Fibroblast of skin of back (primary cell): ENCODE measurements around the gene CDIPT.

Experiments
- DNase-seq: peaks from one replicate; pipeline ENCODE4 v3.0.0-alpha.2; 2013

CDIPT gene

DNA sequence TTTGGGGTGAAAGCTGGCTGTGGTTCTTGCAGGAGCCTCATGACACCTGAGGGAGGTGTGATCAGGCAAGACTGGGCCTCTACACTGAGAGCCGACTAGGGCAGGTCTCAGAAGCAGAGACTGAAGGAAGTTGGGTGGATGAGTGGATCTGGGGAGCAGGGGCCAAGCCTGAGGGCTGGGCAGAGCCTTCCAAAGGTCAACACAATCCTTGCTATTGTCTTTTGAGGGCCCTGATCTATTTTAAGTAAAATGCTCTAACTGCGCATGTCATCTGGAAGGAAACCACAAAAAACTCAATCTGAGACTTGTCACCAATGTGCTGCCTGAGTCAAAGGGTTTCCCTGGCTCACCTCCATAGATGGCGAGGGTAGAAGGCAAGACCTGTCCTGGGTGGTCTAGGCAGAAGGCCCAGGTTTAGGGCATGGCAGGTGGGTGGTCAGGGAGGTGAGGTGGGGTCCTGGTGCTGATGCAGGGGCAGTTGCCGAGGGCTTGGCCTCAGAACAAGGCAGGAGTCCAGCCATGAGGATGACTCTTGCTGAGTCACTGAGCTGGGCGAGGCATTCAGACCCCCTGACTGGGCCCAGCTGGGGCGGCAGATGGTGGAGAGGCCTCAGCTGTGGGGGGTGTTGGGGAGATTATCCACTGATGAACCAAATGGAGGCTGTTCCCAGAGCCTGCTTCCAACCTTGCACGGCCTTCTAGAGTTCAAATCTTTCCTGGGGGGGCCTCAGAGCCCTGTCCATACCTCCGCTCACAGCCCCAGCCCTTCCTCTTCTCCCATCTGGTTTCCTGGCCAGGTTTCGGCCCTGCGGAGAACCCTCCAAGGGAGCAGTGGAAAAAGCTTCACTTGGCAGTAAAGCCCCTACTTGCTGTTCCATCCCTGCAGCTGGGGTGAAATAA, 37.6 kb downstream of the CDIPT start:
- peak; percentile 87 for DNase-seq

DNA sequence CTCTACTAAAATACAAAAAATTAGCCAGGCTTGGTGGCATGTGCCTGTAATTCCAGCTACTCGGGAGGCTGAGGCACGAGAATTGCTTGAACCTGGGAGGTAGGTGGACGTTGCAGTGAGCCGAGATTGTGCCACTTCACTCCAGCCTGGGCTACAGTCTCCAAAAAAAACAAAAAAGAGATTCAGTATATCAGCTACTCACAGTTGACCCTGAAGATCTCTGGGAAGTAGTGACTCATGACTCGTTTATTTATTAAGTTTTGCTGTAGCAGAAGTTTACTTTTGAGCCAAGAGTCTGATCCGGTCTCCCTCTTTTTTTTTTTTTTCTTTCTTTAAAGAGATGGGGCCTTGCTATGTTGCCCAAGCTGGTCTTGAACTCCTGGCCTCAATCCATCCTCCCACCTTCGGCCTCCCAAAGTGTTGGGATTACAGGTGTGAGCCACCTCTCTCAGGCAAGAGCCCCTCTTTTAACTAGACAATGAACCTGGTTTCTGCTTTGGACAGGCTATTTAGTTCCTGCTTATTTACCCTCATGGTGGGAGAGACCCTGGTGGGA, 38.4 kb downstream of the CDIPT start:
- DNase-seq: peak; percentile 87

DNA sequence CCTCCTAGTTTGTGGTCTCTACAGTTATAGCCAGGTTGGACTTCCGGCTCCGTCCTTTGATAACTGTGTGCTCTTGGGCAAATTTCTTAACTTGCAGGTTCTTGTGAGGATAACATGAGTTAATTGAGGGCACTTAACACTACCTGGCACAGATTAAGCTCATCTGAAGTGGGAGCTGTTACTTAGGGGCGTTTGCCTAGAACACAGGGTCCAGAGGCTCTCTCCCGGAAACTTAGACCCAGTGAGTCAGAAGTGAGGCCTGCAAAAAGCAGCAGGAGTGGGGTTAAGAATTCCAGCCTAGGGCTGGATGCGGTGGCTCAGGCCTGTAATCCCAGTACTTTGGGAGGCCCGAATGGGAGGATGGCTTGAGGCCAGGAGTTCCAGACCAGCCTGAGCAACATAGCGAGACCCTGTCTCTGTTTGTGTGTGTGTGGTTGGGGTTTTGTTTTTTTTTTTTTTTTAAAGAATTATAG, 41.3 kb downstream of the CDIPT start:
- DNase-seq: peak; percentile 88

DNA sequence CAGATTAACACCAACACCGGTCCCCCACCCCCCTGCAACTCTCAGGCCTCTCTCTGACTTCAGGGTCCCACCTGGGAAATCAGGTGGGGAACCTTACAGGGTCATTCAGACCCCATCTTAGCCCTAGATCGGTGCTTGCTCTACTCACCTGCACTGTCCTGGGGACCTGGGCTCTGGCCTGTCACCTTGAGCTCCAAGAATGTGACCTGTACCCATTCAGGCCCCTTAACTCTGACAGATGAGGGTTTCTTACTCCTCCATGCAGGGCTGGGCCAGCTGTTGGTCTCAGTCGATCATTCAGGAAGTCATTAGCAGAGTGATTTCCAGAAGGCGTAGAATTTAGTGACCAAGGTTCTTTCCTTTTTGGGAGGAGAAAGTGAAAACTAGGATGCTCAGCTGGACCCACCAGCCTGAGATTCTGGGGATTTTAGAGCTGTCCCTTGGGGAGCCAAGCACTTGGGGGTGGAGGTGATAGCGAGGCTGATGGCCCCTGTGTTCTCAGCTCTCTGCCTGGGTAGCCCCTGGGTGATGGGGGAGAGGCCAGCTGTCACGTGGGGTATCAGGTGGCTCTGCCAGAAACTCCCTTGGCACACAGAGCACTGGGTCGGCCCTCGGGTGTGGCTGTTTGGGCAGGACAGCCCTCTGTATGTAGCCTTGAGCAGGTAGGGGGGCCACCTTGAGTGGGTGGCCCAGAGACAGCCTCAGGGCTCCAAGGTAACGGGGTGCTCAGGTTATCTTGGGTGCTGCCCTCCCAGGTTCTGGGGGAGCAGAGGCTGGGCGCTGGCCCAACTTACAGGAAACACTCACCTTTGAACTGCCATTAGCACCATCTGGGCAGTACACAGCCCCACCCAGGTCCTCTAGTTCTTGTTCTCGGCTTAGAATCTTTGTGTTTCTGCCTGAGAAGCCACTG, 42.0 kb downstream of the CDIPT start:
- DNase-seq: no peak

DNA sequence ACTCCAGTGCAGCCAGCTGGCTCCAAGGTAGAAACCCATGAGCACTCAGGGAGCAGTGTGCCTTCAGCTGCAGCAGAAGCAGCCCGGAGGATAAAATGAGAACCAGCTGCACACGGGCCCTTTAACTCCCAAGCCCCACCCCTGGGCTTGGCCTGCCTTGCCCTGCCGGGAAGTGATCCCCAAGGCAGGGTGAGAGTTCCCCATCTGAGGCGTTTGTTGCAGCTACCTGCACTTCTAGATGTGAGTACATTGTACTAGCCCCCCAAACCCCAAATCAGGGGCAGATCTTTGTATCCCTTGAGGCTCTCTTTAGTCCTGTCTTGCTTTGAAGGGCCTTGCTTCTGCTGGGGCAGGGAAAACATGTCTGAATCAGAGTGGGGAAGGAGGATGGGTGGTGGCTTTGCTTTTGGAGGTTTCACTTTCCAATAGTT, 42.7 kb downstream of the CDIPT start, which contains the start of gene MVP:
Gene MVP (plus strand): TSS at position 192 of the 431 bp plus-strand sequence. CDS start 10,088 bp downstream, outside the sequence.
- peak; percentile 66 for DNase-seq

DNA sequence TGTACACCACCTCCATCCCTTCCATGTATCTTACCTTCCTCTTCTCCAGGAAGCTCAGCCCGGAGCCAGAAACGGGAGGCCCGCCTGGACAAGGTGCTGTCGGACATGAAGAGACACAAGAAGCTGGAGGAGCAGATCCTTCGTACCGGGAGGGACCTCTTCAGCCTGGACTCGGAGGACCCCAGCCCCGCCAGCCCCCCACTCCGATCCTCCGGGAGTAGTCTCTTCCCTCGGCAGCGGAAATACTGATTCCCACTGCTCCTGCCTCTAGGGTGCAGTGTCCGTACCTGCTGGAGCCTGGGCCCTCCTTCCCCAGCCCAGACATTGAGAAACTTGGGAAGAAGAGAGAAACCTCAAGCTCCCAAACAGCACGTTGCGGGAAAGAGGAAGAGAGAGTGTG, 43.5 kb downstream of the CDIPT start:
- no peak for DNase-seq

DNA sequence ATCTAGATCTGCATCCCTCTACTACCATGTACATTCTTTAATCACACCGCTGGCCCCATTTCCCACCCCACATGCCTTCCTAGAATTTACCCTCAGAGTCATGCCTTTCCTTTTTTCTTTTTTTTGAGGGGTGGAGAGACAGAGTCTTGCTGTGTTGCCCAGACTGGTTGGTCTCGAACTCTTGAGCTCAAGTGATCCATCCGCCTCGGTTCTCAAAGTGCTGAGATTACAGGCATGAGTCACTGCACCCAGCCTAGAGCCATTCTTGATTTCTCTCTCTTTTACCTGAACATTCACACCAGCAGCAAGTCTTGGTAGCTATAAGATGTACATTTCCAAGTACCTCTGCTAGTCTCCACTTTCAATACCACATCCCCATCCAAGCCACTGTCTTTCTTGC, 44.9 kb downstream of the CDIPT start:
- no peak for DNase-seq

DNA sequence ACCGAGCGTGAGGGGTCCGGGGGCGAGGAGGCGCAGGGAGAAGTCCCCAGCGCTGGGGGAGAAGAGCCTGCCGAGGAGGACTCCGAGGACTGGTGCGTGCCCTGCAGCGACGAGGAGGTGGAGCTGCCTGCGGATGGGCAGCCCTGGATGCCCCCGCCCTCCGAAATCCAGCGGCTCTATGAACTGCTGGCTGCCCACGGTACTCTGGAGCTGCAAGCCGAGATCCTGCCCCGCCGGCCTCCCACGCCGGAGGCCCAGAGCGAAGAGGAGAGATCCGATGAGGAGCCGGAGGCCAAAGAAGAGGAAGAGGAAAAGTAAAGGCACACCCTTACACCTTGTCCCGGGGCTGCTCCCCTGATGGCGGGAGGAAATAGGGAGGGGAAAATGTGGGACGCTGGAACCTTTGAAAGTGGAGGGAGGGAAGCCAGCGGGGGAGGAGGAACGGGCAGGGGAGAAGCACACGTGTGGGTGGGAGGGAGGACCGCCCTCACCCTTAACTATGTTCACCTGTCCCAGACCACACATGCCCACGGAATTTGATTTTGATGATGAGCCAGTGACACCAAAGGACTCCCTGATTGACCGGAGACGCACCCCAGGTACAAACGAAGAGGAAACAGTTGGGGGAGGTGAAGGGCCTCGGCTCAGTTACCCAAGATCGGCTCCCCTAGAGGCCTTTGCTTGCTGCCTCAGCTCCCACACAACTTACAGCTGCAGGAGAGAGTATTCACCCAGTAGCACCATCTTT, 46.2 kb downstream of the CDIPT start:
- peak; percentile 67 for DNase-seq

DNA sequence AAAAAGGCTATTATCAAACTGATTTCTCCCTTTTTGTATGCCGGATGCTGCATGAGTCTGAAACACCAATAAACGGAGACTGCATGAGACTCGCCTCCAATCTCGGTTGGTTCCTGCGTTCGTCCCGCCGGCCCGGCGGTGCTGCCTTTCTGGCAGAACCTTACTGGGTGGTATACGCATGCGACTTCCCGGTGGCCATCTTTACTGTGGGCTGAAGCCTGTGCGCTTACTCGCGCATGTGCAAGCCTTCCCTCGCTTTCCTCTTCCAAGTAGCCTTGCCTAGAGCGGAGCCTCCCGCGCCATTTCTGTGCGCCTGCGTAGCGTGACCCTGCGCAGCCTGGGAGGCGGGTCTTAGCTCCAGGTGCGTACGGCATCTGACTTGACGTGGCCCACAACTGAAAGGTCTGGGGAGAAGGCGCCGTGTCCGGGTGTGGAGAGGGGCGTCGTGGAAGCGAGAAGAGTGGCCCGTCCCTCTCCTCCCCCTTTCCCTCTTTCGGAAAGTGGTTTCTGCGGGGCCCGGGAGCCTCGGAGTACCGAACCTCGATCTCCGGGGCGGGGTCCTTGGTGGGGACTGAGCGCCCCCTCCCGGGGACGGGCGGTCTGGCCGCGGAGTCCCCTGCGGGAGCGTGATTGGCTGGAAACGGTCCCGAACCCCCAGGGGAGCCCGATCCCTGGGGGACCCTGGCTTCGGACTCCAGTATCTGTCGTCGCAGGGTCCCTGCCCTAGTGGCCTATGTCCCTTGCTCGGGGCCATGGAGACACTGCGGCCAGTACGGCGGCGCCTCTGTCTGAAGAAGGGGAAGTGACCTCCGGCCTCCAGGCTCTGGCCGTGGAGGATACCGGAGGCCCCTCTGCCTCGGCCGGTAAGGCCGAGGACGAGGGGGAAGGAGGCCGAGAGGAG, 47.0 kb downstream of the CDIPT start, which contains the start of gene PAGR1:
Gene PAGR1 (plus strand): TSS at position 360 of the 901 bp plus-strand sequence. CDS start 374 bp downstream, at position 734.
- peak; percentile 99 for DNase-seq

DNA sequence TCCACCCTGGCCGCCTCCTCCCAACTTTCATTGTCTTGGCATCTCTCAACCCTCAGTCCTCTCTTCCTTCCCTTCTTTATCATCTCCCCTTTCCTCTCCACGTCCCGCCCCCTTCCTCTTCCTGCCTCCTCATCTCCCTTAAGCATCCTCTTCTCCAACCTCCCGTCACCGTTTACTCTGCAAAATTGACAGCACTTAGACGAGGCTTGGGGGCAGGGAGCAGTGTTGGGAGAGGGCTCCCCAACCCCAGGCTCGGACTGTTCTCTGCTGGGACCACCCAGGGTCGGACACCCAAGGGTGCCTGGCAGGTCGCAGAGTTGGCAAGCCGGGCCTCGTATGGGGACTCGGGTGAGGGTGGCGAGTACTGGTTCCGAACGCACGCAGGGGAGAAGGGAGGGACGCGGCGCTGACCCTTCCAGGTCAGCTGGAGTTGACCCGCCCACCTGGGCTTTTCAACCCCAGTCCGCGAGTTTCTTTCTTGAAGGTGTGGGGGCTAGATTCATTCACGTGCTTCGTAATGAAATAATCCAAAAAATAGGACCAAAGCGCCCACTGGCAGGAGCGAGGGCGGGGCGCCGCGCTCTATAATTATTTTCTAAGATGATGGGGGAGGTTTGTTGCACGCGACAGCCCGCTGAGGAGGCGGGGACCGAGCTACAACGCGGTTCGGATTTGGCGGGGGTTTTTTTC, 47.8 kb downstream of the CDIPT start:
- peak; percentile 20 for DNase-seq

DNA sequence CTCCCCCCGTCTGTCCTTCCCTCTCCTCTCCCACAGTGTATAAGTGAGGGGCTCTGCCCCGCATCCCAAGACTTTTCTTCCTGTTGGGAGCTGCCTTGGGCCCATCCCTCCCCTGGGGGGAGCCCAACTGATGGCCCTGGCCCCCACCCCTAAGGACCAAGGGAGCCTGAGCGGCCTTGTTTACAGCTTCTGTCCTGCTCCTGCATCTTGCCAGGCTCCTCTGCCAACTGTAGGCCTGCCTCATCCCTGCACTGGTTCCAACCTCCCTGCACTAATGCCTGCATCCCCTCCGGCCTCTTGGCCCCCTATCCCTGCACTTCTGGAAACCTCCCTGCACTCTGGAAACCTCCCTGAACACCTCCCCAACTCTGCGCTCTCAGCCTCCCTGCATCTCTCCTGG, 48.4 kb downstream of the CDIPT start:
- no peak for DNase-seq

DNA sequence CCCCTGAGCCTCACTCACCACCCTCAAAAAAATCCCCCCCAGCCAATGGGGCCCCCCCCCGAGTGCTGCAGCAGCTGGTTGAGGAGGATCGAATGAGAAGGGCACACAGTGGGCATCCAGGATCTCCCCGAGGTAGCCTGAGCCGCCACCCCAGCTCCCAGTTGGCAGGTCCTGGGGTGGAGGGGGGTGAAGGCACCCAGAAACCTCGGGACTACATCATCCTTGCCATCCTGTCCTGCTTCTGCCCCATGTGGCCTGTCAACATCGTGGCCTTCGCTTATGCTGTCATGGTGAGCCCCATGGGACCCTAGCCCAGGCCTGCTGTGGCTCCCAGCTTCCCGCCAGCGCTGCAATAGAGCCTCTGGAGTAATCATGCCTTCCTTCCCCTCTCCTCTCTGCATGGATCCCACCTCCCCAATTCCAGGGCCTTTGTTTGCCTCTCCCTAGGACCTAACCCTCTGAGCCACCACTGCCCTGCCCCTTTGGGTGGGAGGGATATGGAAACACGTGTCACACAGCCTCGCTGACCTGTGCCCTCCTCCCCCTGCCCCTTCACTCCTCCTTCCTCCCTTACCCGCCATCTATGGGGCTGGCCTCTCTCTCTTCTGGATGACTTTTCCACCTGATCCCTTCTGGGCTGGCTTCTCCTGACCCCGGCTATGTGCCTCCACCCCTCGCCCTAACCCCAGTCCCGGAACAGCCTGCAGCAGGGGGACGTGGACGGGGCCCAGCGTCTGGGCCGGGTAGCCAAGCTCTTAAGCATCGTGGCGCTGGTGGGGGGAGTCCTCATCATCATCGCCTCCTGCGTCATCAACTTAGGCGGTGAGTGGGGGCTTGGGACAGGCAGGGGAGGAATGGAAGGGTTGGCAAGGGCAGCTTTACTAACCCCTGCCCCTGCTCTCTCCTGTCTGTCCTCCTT, 49.1 kb downstream of the CDIPT start:
- DNase-seq: no peak

DNA sequence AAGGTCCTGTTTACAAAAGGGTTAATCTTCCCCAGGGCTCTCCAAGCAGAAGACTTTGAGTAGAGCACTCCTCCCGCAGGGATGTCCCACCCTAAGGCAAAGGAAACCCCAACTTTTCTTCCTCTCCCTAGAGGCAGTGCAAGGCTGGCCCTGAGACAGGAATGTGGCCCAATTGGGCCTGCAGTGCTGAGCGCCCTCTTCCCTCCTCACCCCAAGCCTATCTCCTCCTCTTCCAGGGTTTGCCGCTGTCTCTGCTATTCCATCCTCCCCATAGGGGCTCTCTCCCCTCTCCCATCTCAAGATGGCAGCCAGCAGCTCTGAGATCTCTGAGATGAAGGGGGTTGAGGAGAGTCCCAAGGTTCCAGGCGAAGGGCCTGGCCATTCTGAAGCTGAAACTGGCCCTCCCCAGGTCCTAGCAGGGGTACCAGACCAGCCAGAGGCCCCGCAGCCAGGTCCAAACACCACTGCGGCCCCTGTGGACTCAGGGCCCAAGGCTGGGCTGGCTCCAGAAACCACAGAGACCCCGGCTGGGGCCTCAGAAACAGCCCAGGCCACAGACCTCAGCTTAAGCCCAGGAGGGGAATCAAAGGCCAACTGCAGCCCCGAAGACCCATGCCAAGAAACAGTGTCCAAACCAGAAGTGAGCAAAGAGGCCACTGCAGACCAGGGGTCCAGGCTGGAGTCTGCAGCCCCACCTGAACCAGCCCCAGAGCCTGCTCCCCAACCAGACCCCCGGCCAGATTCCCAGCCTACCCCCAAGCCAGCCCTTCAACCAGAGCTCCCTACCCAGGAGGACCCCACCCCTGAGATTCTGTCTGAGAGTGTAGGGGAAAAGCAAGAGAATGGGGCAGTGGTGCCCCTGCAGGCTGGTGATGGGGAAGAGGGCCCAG, 50.0 kb downstream of the CDIPT start:
- no peak for DNase-seq

DNA sequence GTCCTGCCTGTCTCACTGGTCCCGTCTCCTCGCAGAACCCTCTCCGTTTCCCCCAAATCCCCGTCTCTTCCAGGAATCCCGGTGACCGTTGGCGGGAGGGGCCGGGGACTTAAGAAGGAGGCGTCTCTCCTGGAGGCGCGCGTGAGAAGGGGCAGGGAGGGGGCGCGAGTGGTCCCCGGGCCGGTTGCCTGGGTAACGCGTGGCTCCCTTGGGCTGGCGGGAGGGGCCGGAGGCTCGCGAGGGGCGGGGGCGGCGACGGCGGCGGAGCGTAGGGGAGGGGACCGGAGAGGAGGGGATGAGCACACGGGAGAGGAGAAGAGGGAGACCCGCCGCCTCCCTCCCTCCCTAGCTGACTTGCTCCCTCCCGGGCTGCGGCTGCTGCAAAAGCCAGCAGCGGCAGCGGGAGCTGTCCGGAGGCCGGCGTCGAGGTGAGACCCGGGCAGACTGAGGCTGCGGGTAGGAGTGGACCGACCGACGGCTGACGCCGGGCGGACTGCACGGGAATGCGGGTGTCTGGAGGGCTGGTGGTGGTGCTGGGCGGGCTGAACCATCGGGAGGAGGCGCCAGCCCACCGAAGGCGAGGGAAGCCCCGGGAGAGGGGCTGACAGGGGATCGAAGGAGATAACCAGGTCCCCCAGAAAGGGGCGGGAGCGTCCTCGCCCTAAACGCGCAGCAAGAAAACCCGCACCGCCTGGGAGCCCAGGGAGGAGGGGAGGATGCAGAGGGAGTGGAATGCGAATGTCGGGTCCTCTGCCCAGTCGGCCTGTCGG, 50.9 kb downstream of the CDIPT start, which contains the start of gene PRRT2:
Gene PRRT2 (plus strand): TSS at position 298 of the 770 bp plus-strand sequence. CDS start 862 bp downstream, outside the sequence.
- DNase-seq: peak; percentile 57

DNA sequence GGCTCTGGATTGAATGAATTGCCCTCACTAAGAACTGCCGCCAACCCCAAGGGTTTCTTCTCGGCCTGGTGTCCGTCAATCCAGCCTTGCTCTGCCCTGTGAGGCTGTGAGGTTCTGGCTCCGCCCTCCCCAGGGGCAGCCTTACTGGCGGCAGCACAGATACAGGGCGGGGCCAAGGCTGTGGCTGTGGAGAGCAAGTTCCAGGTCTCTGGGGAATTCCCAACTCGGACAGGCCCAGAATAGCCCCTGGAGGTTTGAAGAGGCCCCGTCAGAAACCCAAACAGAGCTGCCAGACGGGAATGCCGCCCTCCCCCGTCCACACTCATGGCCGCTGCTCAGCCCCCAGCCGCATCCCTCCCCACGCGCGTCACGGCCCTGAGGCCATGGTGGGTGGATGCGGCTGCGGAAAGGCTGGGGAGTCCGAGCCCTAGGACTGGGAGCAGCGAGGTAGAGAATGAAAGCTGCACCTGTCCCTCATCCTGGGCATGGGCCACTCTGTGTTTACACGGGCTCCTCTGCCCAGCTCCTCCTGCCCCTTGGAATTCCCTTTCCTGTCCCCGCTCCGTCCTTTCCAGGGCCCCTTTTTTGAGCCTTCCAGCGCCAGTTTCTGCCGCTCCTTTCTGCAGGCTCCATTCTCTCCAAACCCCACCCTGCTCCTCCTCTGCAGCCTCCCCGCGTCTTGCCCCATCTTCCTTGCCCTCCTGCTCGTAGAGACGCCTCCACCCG, 51.7 kb downstream of the CDIPT start:
- peak; percentile 99 for DNase-seq

DNA sequence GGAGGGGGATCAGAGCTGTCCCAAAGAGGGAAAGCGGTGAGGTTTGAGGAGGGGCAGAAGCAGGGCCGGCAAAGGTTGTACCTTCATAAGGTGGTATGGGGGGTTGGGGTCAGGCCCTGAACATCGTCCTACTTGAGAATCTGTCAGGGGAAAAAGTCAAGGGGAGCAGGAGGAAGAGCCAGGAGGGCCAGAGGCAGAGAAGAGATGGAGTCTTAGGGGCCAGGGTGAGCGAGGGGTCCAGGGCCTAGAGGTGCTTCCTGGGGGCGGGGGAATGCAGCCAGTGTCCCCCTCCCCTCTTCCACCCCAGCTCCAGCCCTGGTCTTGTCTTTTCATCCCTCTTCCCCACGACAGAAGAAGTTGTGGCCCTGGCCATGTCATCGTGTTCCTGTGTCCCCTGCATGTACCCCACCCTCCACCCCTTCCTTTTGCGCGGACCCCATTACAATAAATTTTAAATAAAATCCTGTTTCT, 52.3 kb downstream of the CDIPT start:
- DNase-seq: no peak
